Ramos (cell line): Measurements from ENCODE around the gene SMIM7.
"Not testable (repeated sequence)": the region's sequence is repeated elsewhere in the genome, so short reads cannot be mapped to it uniquely, and the experiment has no call there.

Experiments
- in situ Hi-C: fragments of 300-500 bp; cut with MboI; formaldehyde crosslinking; loops from one replicate; pipeline ENCODE4 v1.14.3; 2022; ENCODE audit warnings: low sequenced_read_pairs; ENCODE audit not compliant: unreplicated experiment

The SMIM7 gene

GRCh38 chr19:16659832-16660708 is at the start of gene SMIM7:
Gene SMIM7 (minus strand): TSS chr19:16660144. CDS start chr19:16660110, 34 bp downstream.
- in situ Hi-C loops: no loop called here

GRCh38 chr19:16703677-16704076 is 43.7 kb upstream of the SMIM7 start:
- in situ Hi-C loops: no loop called here

- in situ Hi-C loops: no loop called here
Measured at GRCh38 chr19:16702123-16702522, 42.2 kb upstream of the SMIM7 start.

- in situ Hi-C loops: no loop called here
Measured at GRCh38 chr19:16698914-16699313, 39.0 kb upstream of the SMIM7 start.

- in situ Hi-C loops: no loop called here
Measured at GRCh38 chr19:16688084-16688483, 28.1 kb upstream of the SMIM7 start.

GRCh38 chr19:16684216-16684615 is 24.3 kb upstream of the SMIM7 start:
- in situ Hi-C loops: no loop called here

- in situ Hi-C loops: no loop called here
Measured at GRCh38 chr19:16682539-16682938, 22.6 kb upstream of the SMIM7 start.

- in situ Hi-C loops: no loop called here
Measured at GRCh38 chr19:16679811-16680210, 19.9 kb upstream of the SMIM7 start.

- in situ Hi-C loops: no loop called here
Measured at GRCh38 chr19:16678498-16678897, 18.6 kb upstream of the SMIM7 start.

- in situ Hi-C loops: no loop called here
Measured at GRCh38 chr19:16677055-16677454, 17.1 kb upstream of the SMIM7 start.

- in situ Hi-C loops: no loop called here
Measured at GRCh38 chr19:16676101-16676798, 16.3 kb upstream of the SMIM7 start.

GRCh38 chr19:16673839-16674238 is 13.9 kb upstream of the SMIM7 start:
- in situ Hi-C loops: not testable (repeated sequence)

- in situ Hi-C loops: no loop called here
Measured at GRCh38 chr19:16673231-16673630, 13.3 kb upstream of the SMIM7 start.

GRCh38 chr19:16671652-16672274 is 11.8 kb upstream of the SMIM7 start:
- in situ Hi-C loops: no loop called here

- in situ Hi-C loops: no loop called here
Measured at GRCh38 chr19:16670291-16670690, 10.3 kb upstream of the SMIM7 start.

- in situ Hi-C loops: not testable (repeated sequence)
Measured at GRCh38 chr19:16668702-16669101, 8.8 kb upstream of the SMIM7 start.

GRCh38 chr19:16668176-16668575 is 8.2 kb upstream of the SMIM7 start:
- in situ Hi-C loops: no loop called here

GRCh38 chr19:16661480-16662034 is 1.6 kb upstream of the SMIM7 start:
- in situ Hi-C loops: no loop called here

GRCh38 chr19:16660763-16661479 is 977 bp upstream of the SMIM7 start, which contains the start of gene TMEM38A:
Gene TMEM38A (plus strand): TSS chr19:16661139. CDS start chr19:16661218, 79 bp downstream.
- in situ Hi-C loops: no loop called here

GRCh38 chr19:16659464-16659831 is 496 bp downstream of the SMIM7 start:
- in situ Hi-C loops: no loop called here
